ENCODE data around the gene TTC14. TPM values are rescaled to one million over a fixed set of nuclear protein-coding genes. Genes with fewer than 3 reads are reported as not detected.
A peak's percentile ranks its signal among the peaks of the same experiment; 100 is the strongest.
"Not testable (repeated sequence)": the region's sequence is repeated elsewhere in the genome, so short reads cannot be mapped to it uniquely, and the experiment has no call there.

The TTC14 gene
- total RNA-seq, 1 experiment from 2014 or later, result 71.4 TPM

DNA sequence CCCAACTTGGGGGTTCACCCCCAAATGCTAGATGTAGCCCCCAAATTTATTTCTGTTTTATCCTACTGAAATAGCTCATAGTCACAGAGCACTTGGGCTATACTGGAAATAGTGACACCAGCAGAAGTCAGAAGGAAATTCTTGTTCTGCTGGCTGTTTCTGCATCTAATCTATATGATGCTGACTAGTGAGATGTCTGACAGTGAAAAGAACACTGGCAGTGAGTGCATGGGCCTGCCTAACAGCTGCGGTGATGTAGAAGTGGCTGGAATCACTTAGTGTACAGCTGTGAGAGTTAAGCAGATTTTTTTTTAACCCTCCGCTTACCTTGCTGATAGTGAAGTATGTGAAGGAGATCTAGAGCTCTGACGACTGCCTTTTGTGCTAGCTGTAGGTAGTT lies 14.0 kb downstream of the TTC14 start:
- ChIA-PET POLR2A (no interaction called here), CTCF (no interaction called here)
- no peak overlapping the region for H3K4me3 ChIP-seq (ENCODE audit: low read depth in 2 of 2, low read length in 2 of 2)
- TF ChIP-seq, protein P1, sequence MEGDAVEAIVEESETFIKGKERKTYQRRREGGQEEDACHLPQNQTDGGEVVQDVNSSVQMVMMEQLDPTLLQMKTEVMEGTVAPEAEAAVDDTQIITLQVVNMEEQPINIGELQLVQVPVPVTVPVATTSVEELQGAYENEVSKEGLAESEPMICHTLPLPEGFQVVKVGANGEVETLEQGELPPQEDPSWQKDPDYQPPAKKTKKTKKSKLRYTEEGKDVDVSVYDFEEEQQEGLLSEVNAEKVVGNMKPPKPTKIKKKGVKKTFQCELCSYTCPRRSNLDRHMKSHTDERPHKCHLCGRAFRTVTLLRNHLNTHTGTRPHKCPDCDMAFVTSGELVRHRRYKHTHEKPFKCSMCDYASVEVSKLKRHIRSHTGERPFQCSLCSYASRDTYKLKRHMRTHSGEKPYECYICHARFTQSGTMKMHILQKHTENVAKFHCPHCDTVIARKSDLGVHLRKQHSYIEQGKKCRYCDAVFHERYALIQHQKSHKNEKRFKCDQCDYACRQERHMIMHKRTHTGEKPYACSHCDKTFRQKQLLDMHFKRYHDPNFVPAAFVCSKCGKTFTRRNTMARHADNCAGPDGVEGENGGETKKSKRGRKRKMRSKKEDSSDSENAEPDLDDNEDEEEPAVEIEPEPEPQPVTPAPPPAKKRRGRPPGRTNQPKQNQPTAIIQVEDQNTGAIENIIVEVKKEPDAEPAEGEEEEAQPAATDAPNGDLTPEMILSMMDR (IDR thresholded peaks at IDR 0.05), result no peak
- 0 out of 2 replicates have a peak, but pooled peaks have one; percentile 27 for TF ChIP-seq POLR2AphosphoS5 (IDR thresholded peaks at IDR 0.05; ENCODE audit: low read depth, low read length)
- no peak for TF ChIP-seq TCF7L2 (IDR thresholded peaks at IDR 0.05; ENCODE audit: low read depth, low read length)
- no peak for TF ChIP-seq SIN3A (IDR thresholded peaks at IDR 0.05; ENCODE audit: borderline replicate concordance, insufficient read depth, low read depth, low read length)
- TF ChIP-seq, protein P2, sequence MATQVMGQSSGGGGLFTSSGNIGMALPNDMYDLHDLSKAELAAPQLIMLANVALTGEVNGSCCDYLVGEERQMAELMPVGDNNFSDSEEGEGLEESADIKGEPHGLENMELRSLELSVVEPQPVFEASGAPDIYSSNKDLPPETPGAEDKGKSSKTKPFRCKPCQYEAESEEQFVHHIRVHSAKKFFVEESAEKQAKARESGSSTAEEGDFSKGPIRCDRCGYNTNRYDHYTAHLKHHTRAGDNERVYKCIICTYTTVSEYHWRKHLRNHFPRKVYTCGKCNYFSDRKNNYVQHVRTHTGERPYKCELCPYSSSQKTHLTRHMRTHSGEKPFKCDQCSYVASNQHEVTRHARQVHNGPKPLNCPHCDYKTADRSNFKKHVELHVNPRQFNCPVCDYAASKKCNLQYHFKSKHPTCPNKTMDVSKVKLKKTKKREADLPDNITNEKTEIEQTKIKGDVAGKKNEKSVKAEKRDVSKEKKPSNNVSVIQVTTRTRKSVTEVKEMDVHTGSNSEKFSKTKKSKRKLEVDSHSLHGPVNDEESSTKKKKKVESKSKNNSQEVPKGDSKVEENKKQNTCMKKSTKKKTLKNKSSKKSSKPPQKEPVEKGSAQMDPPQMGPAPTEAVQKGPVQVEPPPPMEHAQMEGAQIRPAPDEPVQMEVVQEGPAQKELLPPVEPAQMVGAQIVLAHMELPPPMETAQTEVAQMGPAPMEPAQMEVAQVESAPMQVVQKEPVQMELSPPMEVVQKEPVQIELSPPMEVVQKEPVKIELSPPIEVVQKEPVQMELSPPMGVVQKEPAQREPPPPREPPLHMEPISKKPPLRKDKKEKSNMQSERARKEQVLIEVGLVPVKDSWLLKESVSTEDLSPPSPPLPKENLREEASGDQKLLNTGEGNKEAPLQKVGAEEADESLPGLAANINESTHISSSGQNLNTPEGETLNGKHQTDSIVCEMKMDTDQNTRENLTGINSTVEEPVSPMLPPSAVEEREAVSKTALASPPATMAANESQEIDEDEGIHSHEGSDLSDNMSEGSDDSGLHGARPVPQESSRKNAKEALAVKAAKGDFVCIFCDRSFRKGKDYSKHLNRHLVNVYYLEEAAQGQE (IDR thresholded peaks at IDR 0.05; ENCODE audit: insufficient read depth in 1 of 2, low read depth in 2 of 2, low read length in 1 of 2), result no peak
- intact Hi-C loops (cut with micrococcal nuclease; ENCODE audit: unreplicated experiment) (no loop called here), in situ Hi-C loops (cut with HindIII; ENCODE audit: low pct_unique_long_range_greater_than_20kb, low sequenced_read_pairs) (no loop called here)
- H3K36me3 ChIP-seq (ENCODE audit: control insufficient read depth, insufficient read depth, low read length), result peaks cover 10% of the 10 kb centered on the region
- no peaks in the 10 kb centered on the region for H3K27me3 ChIP-seq (ENCODE audit: control insufficient read depth, insufficient read depth, low read length)
- no peaks in the 10 kb centered on the region for H3K4me1 ChIP-seq (ENCODE audit: control insufficient read depth, insufficient read depth, low read length)
- no TSS peak for BruUV-seq (replicated peaks)
- H3K27ac ChIP-seq (ENCODE audit: low read length), result no peak overlapping the region
- ATAC-seq (0 out of 2 replicates have a peak, but pooled peaks have one; percentile 63), DNase-seq (ENCODE audit: low read depth, low spot score) (no peak)
- H3K9me3 ChIP-seq (ENCODE audit: control insufficient read depth, insufficient read depth, low read depth, low read length), result no peaks in the 10 kb centered on the region

DNA sequence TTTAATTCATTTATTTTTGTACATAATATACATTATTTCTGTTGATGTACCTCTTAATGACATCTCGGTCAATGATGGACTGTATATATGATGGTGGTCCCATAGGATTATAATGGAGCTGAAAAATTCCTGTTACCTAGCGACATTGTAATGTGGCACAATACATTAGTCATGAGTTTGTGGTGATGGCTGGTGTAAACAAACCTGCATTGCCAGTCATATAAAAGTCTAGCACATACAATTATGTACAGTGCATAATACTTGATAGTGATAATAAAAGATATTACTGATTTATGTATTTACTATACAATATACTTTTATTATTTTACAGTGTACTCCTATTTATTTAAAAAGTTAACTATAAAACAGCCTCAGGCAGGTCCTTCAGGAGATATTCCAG lies 15.1 kb downstream of the TTC14 start:
- DNase-seq (ENCODE audit: low read depth, low spot score) (no peak), ATAC-seq (no peak; the same call in 1 of the 2 replicates)
- Histone ChIP-seq H3K27me3 (ENCODE audit: control insufficient read depth, insufficient read depth, low read length) (no peaks in the 10 kb centered on the region), H3K4me1 (ENCODE audit: control insufficient read depth, insufficient read depth, low read length) (no peaks in the 10 kb centered on the region), H3K36me3 (ENCODE audit: control insufficient read depth, insufficient read depth, low read length) (peaks cover under 1% of the 10 kb centered on the region), H3K9me3 (ENCODE audit: control insufficient read depth, insufficient read depth, low read depth, low read length) (no peaks in the 10 kb centered on the region), H3K4me3 (ENCODE audit: low read depth in 2 of 2, low read length in 2 of 2) (no peak overlapping the region), H3K27ac (ENCODE audit: low read length) (no peak overlapping the region)
- TF ChIP-seq POLR2AphosphoS5 (IDR thresholded peaks at IDR 0.05; ENCODE audit: low read depth, low read length) (no peak), TCF7L2 (IDR thresholded peaks at IDR 0.05; ENCODE audit: low read depth, low read length) (no peak), SIN3A (IDR thresholded peaks at IDR 0.05; ENCODE audit: borderline replicate concordance, insufficient read depth, low read depth, low read length) (no peak)
- TF ChIP-seq, protein P1 (IDR thresholded peaks at IDR 0.05), result no peak
- TF ChIP-seq, protein P2 (IDR thresholded peaks at IDR 0.05; ENCODE audit: insufficient read depth in 1 of 2, low read depth in 2 of 2, low read length in 1 of 2), result no peak
- intact Hi-C loops (cut with micrococcal nuclease; ENCODE audit: unreplicated experiment), result no loop called here
- no TSS peak for BruUV-seq (replicated peaks)
- CTCF ChIA-PET, result interaction anchor here (0.6 kb wide), 1 partner anchor 135 kb away, joined by 3 read pairs; no protein-coding TSS in a partner anchor
- in situ Hi-C loops (cut with HindIII; ENCODE audit: low pct_unique_long_range_greater_than_20kb, low sequenced_read_pairs), result no loop called here
- POLR2A ChIA-PET, result no interaction called here

DNA sequence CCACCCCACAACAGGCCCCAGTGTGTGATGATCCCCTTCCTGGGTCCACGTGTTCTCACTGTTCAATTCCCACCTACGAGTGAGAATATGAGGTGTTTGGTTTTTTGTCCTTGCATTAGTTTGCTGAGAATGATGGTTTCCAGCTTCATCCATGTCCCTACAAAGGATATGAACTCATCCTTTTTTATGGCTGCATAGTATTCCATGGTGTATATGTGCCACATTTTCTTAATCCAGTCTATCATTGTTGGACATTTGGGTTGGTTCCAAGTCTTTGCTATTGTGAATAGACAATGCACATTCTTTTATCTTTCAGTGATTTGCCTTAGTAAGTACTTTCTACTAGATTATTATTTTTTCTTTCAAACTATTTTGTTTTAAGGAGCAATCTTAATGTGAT lies 16.6 kb downstream of the TTC14 start:
- H3K4me3 ChIP-seq (ENCODE audit: low read depth in 2 of 2, low read length in 2 of 2); H3K9me3 ChIP-seq (ENCODE audit: control insufficient read depth, insufficient read depth, low read depth, low read length); DNase-seq (ENCODE audit: low read depth, low spot score); H3K27me3 ChIP-seq (ENCODE audit: control insufficient read depth, insufficient read depth, low read length); BruUV-seq (replicated peaks); intact Hi-C loops (cut with micrococcal nuclease; ENCODE audit: unreplicated experiment); POLR2A ChIA-PET; CTCF ChIA-PET; ATAC-seq; H3K27ac ChIP-seq (ENCODE audit: low read length); in situ Hi-C loops (cut with HindIII; ENCODE audit: low pct_unique_long_range_greater_than_20kb, low sequenced_read_pairs); H3K36me3 ChIP-seq (ENCODE audit: control insufficient read depth, insufficient read depth, low read length); H3K4me1 ChIP-seq (ENCODE audit: control insufficient read depth, insufficient read depth, low read length): not testable (repeated sequence)

Data from Panc1 (cell line).